HL-60/S4 treated with retinoic acid at 250 ng/mL for 4 days and 3 days (cell line): ENCODE results near the gene SPACDR.
"Not testable (repeated sequence)": the region's sequence is repeated elsewhere in the genome, so short reads cannot be mapped to it uniquely, and the experiment has no call there.

Experiments used
- in situ Hi-C: fragments of 300-500 bp; cut with MboI; formaldehyde crosslinking; loops from 2 replicates; pipeline ENCODE4 v1.7.0; 2022; ENCODE audit warnings: low sequenced_read_pairs

SPACDR gene

DNA sequence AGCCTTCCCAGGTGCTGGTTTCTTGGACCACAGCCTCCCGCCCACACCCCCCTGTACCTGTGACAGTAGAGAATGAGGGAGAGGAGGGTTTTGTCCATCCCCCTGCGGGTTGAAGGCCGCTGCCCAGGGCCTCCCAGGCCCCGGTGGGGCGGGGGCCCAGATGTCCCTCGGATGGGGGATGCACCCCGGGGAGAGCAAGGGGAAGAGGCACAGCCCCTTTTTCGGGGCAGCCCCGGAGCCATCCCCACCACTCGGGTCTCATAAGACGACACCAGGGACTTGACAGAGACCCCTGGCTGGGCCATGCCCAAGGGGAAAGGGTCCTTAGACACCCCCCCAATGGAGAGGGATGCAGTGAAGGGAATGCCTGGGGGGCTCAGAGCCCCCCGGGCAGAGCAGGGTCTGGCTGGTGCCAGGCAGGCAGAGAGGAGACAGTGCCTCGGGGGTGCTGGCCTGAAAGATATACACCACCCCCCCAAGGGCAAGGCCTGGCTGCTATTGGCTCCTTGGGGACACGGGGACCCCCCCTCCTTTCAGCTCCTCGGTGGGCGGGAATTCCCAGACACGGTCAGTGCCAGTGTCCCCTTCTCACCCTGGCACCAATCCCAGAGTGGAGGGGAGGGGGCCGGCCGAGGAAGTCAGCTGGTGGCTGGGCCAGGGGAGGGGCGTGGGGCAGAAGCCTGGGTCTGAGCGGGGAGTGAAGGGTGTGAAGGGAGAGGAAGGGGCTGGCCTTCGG, 3.7 kb upstream of the SPACDR start:
- in situ Hi-C loops, result no loop called here

DNA sequence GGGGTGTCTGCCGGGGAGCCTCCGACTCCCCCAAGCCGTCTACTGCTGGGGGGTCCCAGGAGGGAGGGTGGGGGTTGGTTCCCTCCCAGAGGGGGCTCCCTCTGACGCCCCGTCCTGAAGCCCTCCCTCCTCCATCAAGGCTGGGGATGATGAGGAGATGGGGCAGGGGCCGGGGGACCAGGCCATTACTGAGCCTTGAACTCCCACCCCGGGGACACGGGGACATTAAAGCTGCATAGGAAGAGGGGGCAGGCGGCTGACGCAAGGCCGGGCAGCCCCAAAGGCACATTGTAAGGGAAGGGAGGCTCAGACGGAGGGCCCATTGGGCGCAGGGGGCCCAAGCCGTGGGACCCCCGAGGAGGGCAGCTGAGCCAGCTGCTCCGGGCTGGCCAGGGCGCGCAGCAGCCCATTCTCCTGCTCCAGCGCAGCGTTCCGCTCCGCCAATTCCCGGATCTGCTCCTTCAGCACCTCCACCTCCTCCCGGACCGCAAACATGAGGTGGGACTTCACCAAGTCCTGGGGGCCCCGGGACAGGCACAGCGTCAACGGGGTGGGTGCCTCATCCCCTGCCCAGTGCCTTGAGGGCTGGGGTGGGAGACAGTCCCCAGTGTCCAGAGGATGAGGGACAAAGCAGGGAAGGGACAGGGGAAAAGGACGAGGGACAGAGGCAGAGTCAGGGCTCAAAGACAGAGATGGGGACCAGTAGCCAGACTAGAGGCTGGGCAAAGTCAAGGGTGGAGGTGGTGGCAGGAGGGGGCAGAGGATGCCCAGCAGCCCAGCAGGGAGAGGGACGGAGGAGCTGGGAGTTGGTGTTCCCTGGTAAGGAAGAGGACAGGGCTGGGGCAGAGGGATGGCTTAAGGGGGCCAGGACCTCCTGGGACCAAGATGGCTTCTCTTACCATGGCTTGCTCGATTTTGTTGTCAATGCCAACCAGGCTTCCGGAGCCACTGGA, 2.9 kb upstream of the SPACDR start:
- in situ Hi-C loops, result no loop called here

DNA sequence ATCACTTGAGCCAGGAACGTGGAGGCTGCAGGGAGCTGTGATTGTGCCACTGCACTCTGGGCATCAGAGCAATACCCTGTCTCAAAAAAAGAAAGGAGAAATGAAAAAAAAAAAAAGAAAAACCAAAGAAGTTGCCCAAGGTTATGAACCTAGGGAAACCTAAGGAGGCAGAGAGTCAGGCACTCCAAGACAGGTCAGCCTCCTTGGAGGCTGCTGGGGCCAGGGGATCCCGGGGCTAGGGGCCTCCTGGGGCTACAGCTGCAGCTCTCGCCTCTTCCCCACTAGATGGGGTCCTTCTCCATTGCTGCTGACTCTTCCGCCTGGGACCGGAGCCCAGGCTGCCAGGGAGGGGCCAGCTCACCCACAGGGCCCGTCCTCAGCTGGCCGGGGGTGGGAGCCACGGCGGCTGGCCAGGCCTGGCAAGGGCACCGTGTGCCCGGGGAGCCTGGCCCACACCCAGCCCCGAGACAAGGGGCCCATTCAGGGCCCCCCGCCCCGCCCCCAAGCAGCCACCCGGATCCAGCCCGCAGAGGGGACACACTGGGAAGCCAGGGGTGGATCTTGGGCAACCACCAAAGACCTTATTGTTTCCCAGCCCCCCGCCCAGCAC, 1.7 kb upstream of the SPACDR start:
- in situ Hi-C loops, result no loop called here

DNA sequence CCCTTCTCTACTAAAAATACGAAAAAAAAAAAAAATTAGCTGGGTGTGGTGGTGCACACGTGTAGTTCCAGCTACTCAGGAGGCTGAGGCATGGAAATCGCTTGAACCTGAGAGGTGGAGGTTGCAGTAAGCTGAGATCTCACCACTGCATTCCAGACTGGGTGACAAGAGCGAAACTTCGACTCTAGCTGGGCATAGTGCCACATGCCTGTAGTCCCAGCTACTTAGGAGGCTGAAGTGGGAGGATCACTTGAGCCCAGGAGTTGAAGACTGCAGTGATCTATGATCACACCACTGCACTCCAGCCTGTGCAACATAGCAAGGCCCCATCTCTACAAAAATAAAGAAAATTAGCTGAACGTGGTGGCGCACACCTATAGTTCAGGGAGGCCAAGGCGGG, 1.2 kb upstream of the SPACDR start:
- in situ Hi-C loops, result no loop called here

DNA sequence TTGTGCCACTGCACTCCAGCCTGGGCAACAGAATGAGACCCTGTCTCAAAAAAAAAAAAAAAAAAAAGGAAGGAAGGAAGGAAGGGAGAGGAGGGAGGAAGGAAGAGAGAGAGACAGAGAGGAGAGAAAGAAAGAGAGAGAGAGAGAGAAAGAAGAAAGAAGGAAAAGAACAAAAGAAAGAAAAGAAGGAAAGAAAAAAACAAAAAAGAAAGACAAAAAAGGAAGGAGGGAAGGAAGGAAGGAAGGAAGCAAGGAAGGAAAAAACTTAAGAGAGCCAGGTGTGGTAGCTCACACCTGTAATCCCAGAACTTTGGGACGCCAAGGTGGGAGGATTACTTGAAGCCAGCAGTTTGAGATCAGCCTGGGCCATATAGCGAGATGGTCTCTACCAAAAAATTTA, 731 bp upstream of the SPACDR start:
- in situ Hi-C loops, result no loop called here

DNA sequence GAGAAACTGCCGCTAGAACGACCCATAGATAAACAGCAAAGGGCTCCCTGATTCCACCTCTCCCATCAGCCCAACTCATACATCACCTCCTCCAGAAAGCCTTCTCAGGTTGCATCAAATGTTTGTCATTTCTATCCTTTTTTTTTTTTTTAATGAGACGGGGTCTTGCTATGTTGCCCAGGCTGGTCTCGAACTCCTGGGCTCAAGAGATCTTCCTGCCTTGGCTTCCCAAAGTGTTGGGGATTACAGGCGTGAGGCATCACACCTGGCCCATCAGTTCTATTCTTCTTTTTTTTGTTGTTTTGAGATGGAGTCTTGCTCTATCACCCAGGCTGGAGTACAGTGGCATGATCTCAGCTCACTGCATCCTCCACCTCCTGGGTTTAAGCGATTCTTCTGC, 7.0 kb downstream of the SPACDR start:
- in situ Hi-C loops, result no loop called here

DNA sequence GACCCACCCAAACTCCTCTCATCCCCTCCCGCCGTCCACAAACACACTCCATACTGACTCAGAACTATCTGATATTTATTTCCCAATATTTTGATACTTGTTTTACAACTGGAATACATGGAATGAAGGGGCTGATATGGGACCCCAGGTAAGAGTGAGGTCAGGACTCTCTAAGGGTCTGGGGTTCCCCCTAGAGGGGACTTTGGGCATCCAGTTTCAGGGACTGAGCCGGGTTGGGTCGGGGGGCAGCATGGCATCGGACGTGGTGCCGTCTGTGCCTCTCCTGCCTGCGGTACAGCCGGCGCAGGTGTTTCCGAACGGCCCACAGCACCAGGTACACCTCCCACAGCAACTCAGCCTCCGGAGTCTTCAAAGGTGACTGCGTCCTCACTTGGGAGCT, 7.5 kb downstream of the SPACDR start:
- in situ Hi-C loops, result no loop called here

DNA sequence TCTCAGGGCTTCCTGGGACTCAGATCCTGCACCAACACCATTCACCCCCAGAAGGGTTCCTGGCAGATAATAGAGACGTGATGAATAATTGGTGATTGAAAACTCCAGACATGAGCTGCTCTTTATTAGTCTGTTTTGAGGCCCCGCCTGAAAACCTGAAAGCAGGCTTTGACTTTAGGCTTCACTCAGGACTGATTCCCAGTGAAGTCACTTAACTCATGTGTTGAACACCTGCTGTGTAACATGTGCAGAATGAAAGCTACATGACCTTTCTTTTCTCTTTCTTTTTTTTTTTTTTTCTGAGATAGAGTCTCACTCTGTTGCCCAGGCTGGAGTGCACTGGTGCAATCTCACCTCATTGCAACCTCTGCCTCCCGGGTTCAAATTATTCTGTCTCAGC, 8.9 kb downstream of the SPACDR start:
- in situ Hi-C loops, result no loop called here

DNA sequence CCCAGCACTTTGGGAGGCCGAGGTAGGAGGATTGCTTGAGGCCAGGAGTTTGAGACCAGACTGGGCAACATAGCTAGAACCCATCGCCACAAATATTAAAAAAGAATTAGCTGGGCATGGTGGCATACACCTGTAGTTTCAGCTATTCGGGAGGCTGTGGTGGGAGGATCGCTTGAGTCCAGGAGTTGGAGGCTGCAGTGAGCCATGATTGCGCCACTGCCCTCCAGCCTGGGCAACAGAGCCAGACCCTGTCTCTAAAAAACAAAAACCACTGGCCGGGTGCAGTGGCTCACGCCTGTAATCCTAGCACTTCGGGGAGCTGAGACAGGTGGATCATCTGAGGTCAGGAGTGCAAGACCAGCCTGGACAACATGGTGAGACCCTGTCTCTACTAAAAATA, 10.2 kb downstream of the SPACDR start:
- in situ Hi-C loops, result not testable (repeated sequence)

DNA sequence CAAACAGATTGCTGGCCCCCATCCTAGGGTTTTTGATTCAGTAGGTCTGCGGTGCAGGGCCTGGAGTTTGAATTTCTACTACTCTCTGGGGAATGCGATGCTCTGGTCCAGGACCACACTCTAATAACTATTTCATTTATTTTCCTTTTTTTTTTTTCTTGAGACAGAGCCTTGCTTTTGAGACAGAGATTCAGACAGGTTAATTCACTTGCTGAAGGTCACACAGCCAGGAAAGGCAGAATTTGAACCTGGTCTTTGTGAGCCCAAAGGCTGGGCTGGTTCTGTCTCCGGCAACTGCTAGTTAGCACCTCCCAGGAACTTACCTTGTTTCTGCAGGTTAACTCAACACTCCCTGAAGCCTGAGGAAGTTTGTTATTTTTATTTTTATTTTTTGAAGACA, 11.5 kb downstream of the SPACDR start:
- in situ Hi-C loops, result no loop called here

DNA sequence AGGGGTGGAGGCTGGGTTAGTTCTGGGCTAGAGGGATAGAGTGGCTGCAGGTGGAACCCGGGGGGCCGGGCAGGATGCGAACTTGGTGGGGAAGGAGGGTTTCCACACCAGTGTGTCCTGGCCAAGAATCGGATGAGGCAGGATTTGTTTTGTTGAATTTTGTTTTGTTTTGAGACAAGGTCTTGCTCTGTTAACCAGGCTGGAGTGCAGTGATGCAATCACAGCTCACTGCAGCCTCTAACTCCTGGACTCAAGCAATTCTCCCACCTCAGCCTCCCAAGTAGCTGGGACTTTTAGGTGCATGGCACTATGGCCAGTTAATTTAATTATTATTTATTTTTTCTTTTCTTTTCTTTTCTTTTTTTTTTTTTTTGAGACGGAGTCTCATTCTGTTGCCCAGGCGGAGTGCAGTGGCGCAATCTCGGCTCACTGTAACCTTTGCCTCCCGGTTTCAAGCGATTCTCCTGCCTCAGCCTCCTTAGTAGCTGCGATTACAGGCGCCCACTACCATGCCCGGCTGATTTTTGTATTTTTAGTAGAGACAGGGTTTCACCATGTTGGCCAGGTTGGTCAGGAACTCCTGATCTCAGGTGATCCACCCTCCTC, 14.8 kb downstream of the SPACDR start:
- in situ Hi-C loops, result no loop called here

DNA sequence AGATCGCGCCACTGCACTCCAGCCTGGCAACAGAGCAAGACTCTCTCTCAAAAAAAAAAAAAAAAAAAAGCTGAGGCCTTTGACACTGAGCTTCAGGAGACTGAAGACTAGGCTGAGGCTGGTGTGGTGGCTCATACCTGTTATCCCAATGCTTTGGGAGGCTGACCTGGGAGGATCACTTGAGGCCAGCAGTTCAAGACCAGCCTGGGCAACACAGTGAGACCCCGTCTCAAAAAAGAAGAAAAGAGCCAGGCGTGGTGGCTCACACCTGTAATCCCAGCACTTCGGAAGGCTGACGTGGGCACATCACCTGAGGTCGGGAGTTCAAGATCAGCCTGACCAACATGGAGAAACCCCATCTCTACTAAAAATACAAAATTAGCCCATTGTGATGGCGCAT, 16.7 kb downstream of the SPACDR start:
- in situ Hi-C loops, result not testable (repeated sequence)

DNA sequence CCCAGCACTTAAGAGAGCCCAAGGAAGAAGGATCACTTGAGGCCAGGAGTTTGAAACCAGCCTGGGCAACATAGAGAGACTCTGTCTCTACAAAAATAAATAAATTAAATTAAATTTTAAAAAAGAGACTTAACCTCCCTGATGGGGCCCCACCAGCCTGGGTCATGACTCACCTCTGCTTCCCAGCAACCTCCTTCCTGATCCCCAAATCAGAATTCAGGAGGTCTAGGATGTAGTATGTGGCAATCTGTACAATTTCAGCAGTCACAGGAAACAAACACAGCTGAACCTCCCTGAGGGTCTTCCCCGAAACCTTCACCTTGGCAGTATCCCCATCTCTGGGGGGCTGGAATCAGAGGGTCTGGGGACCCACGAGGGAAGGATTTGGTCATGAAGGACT, 18.0 kb downstream of the SPACDR start:
- in situ Hi-C loops, result no loop called here

DNA sequence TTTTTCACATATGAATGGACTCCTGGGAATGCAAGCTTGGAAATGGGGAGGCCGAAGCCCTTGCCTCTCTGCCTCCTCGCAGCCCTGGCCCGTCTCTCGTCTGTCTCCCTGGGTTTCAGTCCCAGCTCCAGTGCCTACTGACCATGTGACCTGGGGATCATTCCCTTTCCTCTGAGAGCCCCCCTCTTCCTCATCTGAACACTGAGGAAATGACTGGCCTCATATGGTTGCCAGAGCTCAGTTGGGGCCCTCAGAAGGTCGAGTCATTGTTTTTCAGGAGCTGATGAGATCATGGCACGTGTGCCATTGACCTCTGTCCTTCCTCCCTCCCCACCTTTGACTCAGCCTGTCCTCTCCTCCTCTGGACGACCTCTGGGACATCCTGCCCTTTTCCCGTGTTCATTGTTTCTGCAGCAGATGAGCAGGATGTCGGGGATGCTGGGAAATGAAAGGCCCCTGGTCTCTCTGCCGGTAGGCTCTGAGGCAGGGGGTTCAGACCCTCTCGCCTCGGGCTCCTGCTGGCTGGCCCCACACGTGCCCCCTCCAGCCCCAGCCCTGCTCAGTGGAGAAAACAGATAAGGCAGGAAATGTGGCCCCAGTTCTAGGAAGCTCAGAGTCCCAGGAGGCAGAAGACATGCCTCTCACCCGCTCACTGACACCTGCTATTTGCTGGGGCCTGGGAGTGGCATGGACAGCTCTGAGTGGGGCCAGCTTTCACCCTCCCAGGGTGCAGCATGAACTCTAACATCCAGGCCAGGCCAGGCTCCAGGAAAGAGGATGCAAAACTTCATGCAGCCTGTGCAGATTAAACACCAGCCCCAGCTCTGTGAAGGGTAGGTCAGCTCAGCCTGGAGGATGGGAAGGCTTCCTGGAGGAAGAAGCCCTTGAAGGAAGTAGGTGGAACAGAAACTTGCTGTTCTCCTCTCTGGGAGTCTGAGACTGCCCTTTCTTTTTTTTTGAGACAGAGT, 19.5 kb downstream of the SPACDR start:
- in situ Hi-C loops, result no loop called here

DNA sequence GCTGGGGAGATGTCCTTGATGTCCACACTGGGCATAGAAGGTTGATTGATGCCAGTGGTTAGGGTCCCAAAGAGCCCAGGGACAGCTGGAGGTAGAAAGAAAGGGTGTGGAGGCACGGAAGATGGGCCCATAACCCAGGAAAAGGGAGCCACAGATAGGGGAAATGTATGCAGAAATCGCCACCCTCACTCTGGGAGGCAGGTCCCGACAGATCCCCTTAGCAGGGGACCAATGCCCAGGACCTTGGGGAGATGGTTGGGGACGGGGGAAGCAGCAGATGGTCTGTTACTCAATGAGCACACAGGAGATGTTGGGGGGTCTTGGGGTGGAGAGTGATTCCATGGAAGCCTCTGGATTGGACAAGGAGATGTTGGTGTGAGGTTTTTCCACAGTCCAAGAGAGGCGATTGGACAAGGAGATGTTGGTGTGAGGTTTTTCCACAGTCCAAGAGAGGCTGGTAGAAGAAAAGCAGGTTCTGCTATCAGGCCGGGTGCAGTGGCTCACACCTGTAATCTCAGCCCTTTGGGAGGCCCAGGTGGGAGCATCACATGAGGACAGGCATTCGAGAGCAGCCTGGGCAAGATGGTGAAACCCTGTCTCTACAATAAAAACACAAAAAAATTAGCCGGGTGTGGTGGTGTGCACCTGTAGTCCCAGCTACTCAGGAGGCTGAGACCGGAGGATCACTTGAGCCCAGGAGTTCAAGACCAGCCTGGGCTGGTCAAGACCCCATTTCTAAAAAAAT, 20.8 kb downstream of the SPACDR start:
- in situ Hi-C loops, result no loop called here

DNA sequence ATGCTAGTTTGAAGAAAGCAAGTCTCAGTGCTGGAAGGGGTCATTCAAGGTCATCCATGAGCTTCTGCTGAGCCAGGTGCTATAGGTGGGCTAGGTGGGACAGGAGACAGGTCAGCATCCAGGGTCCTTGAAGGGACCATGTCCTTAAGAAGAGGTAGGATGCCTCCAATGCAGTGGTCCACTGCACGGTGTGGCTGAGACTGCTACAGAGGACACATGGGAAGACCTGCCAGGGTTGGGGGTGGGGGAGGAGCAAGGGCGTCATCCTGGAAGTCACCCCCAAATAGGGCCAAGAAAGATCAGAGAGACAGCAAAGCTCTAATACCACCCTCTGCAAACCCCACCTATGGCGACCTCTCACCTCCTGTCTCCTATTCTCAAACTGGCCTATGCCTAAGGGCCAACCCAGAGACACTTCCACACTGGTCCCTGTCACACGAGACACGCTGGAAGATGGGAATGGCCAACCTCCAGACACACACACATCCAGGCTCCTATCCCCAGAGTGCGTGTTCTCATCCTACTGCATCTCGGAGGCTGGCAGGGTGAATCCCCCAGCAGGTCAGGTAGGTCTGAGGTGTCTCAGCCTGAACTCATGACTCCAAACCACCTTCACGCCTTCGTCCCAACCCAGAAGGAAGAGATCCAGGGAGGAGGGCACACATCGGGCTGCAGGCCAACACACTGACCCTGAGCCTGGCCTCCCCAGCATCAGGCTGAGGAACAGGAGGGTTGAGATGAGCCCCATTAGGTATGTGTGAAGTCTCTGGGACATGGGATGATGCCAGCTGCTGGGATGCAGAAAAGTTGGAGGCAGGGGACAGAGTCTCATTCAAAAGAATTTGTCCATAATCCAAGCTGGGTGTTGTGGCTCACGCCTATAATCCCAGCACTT, 22.2 kb downstream of the SPACDR start:
- in situ Hi-C loops, result no loop called here

DNA sequence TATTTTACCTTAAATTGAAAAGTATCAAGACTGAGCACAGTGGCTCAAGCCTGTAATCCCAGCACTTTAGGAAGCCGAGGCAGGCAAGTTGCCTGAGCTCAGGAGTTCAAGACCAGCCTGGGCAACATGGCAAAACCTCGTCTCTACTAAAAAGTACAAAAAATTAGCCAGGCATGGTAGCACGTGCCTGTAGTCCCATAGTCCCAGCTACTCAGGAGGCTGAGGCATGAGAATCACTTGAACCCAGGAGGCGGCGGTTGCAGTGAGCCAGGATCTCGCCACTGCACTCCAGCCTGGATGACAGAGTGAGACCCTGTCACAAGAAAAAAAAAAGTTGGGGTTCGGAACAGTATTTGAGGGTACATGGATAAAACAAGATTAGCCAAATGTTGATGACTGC, 24.8 kb downstream of the SPACDR start:
- in situ Hi-C loops, result not testable (repeated sequence)

DNA sequence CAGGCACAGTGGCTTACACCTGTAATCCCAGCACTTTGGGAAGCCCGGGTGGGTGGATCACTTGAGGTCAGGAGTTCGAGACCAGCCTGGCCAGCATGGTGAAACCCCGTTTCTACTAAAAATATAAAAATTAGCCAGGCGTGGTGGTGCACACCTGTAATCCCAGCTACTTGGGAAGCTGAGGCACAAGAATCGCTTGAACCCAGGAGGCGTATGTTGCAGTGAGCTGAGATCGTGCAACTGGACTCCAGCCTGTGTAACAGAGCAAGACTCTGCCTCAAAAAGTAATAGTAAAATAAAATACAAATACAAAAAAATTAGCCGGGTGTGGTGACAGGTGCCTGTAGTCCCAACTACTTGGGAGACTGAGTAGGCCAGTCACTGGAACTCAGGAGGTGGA, 25.3 kb downstream of the SPACDR start:
- in situ Hi-C loops, result not testable (repeated sequence)

DNA sequence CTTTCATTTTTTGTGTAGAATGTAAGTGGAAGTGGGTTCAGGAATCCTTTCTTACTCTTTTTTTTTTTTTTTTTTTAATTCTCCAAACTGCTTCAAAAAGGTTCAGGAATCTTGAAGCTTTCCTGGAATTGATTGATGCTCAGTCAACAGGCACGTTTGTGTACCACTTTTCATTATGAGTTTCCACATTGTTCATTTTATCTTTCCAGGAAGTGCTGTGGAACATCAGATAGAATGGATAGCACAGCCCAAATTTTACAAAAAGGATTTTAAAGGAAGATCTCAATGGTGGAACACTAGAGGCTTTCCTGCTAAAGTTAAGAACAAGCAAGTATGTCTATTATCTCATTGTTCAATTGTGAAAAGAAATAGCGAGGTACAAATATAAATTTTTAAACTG, 25.9 kb downstream of the SPACDR start:
- in situ Hi-C loops, result no loop called here
